Suprapubic skin (tissue), 4 donors: Measurements from ENCODE around the gene MACC1.

ENCODE experiments used
- POLR2A ChIP-seq, 2 donors: fragments of 450-650 bp; IDR thresholded peaks; one replicate each; pipeline ENCODE4 v1.6.1; 2017; ENCODE audit warnings: antibody characterized with exemption in 2 of 2, mild to moderate bottlenecking in 2 of 2, moderate library complexity in 2 of 2
- POLR2AphosphoS5 ChIP-seq, 3 donors: sonication (generic); formaldehyde crosslinking; IDR thresholded peaks; one replicate each; pipeline ENCODE4 v1.6.1; 2017; ENCODE audit warnings: antibody characterized with exemption in 3 of 3
- TF ChIP-seq, protein P1 (sequence below), 2 donors: fragments of 200-600 bp in 1 of 2; fragments of 450-650 bp in 1 of 2; sonication (generic) in 1 of 2; IDR thresholded peaks; one replicate each; pipeline ENCODE4 v1.5.1; 2016 to 2019; ENCODE audit warnings: antibody characterized with exemption in 2 of 2, mild to moderate bottlenecking in 1 of 2, moderate library complexity in 1 of 2

GRCh38 chr7:20220921-20221547 is 3.9 kb upstream of the MACC1 start:
- TF ChIP-seq, protein P1, sequence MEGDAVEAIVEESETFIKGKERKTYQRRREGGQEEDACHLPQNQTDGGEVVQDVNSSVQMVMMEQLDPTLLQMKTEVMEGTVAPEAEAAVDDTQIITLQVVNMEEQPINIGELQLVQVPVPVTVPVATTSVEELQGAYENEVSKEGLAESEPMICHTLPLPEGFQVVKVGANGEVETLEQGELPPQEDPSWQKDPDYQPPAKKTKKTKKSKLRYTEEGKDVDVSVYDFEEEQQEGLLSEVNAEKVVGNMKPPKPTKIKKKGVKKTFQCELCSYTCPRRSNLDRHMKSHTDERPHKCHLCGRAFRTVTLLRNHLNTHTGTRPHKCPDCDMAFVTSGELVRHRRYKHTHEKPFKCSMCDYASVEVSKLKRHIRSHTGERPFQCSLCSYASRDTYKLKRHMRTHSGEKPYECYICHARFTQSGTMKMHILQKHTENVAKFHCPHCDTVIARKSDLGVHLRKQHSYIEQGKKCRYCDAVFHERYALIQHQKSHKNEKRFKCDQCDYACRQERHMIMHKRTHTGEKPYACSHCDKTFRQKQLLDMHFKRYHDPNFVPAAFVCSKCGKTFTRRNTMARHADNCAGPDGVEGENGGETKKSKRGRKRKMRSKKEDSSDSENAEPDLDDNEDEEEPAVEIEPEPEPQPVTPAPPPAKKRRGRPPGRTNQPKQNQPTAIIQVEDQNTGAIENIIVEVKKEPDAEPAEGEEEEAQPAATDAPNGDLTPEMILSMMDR (IDR thresholded peaks at IDR 0.05), result no peak
- TF ChIP-seq POLR2A (IDR thresholded peaks at IDR 0.05) (no peak), POLR2AphosphoS5 (IDR thresholded peaks at IDR 0.05) (peak in 1 of 3 donors; percentile 41)
